NCI-H2171 treated with DMSO at 0.1 percent for 48 hours (cell line): ENCODE data around the gene RPL5.

Experiments used
- DNase-seq: peaks from one replicate; lab custom pipeline; 2025; lab: John Stamatoyannopoulos, UW

Gene RPL5

GRCh38 chr1:92820024-92820423 is 11.8 kb upstream of the RPL5 start:
- DNase-seq = no peak

DNA sequence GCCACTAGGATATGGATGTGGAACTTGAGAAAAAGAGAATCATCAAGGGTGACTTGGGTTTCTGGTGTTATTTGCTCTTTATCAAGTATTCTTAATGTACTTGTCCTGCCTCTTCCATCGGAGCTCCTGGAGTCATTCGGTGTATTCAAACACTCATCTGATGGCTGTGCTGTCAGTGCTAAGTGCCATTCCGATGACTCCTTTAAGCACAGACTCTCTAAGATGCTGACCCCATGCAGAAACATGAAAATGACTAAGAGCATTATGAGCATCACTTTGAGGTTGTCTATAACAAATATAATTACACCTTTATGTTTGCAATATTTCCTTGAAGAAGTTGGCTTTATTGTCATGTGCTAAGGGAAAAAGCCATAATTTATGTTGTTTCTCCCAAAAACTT is 11.3 kb upstream of the RPL5 start:
- DNase-seq = no peak

DNA sequence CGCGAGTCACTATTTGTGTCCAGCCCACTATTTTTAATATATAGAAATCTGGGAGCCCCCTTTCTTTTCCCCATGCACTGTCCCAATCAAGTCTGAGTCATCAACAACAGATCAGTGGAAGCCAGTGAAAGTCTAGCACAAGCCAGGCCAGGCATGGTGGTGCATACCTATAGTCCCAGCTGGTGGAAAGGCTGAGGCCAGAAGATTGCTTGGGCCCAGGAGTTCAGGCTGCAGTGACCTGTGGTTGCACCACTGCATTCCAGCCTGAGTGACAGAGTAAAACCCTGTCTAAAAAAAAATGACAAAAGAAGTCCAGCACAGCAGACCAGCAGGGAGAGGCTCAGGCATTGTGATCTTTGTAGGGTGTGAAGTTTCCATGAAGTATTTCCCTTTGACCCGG is 9.0 kb upstream of the RPL5 start:
- DNase-seq = no peak

DNA sequence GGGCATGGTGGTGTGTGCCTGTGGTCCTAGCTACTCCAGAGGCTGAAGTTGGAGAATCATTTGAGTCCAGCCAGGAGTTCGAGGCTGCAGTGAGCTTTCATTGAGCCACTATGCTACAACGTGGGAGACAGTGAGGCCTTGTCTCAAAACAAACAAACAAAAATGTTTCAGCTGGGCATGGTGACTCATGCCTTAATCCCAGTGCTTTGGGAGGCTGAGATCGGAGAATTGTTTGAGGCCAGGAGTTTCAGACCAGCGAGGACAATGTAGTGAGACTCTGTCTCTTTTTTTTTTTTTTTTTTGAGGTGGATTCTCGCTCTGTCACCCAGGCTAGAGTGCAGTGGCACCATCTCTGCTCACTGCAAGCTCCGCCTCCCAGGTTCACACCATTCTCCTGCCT is 5.0 kb upstream of the RPL5 start:
- DNase-seq = no peak

GRCh38 chr1:92831368-92831761 is 475 bp upstream of the RPL5 start:
- no peak for DNase-seq

GRCh38 chr1:92832537-92833114 is 786 bp downstream of the RPL5 start:
- DNase-seq = no peak

DNA sequence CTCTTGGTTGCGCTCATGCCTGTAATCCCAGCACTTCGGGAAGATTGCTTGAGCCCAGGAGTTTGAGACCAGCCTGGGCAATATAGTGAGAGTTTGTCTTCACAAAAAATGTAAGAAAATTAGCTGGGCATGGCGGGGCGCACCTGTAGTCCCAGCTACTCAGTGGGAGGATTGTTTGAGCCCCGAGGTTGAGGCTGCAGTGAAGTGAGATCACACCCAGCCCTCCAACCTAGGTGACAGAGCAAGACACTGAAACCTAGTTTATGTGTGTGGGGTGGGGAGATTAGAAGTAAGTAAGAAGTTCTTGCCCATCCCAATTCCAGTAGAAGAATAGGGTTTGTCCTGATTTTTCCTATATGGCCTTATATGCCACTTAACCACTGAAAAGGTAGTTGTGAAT is 2.0 kb downstream of the RPL5 start:
- no peak for DNase-seq

DNA sequence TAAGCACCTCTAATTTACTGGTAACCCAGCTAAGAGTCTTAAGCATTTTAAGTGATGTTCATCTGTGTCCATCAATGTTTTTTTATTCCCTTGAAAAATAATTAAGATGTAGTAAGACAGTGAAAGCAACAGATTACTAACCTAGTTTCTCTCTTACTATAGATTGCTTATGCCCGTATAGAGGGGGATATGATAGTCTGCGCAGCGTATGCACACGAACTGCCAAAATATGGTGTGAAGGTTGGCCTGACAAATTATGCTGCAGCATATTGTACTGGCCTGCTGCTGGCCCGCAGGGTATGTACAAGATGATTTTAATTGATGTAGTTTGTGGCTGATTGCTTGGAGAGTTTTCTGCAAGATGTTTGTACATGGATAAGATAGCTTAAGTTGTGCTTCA is 2.8 kb downstream of the RPL5 start:
- DNase-seq = no peak

GRCh38 chr1:92837062-92837461 is 5.2 kb downstream of the RPL5 start:
- no peak for DNase-seq

DNA sequence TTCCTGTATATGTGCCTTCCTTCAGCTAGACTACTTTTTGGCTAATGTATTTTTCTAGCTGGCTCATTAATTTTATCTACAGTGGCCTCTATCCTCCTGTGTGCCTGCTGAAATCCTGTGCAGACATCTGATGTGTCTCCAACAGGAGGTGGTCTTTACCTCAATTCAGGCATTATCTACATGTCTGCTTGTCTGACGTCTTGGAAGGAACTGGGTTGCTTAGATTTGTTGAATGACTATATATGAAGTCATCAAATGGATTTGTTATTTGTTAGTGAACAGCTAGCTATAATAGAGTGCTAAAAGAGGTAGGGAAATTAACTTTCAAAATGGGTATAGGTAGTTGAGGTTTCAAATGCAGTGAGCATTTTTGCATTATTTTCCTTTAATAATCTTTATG is 6.7 kb downstream of the RPL5 start:
- DNase-seq = no peak

DNA sequence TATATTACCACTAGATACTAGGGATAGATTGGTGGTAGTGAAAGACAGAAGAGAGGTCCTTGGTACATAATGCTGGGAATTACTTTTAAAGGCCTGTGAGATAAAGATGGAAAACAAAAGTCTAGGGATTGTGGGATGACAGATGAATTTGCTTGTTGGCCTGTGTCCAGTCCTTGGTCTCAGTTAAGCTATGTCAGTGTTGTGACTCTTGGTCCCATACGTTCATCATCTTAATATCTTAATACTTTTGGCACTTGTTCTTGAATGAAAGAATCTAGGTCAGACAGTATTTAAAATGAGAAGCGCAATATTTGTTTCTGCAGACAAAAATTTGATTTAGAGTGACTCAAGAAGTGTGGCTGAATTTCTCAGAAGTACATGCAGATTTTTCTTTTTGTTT is 7.6 kb downstream of the RPL5 start:
- no peak for DNase-seq

- no peak for DNase-seq
Measured at GRCh38 chr1:92840600-92840999, 8.8 kb downstream of the RPL5 start.

DNA sequence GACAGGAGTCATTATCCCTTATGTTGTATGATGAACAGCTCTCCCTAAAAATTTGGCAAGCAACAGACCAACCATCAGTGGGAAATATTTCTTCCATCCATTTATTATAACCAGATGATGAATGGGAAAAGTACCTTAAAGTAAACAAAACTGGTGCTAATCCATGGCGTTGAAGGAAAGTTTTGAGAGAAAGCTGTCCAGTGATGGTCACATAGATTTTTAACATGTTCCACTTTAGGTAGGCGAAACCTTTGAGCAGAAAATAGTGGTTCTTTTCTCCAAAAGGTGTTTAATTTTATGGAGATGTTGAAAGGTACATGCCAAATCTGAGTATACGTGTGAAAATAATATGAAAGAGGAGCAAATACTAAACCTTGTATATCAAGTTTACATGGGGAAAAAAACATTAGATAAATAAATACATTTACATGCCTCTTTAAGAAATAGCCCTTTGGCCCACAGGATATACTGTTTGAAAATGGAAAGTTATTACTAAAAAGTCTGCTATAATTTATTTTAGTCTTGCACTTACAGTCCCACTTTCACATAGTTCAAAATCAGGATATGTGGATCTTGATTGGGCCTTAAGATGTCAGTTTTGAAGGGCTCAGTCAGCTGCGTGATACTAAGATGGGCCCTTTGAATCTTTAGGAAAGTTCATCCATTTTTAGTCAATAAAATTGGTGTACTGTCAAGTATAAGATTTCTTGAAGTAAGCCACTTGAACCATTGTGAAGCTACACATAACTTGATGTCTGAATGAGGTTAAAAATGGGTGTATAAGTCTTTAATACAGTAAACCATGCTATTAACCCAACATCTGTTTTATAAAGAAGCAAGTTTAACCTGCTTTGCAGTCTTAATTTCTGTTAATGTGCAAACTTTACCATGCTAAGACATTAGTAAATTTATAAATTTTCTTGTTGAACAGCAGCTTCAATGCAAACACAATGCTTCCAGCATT is 10.5 kb downstream of the RPL5 start:
- DNase-seq = no peak

GRCh38 chr1:92843046-92843423 is 11.2 kb downstream of the RPL5 start:
- DNase-seq = no peak

DNA sequence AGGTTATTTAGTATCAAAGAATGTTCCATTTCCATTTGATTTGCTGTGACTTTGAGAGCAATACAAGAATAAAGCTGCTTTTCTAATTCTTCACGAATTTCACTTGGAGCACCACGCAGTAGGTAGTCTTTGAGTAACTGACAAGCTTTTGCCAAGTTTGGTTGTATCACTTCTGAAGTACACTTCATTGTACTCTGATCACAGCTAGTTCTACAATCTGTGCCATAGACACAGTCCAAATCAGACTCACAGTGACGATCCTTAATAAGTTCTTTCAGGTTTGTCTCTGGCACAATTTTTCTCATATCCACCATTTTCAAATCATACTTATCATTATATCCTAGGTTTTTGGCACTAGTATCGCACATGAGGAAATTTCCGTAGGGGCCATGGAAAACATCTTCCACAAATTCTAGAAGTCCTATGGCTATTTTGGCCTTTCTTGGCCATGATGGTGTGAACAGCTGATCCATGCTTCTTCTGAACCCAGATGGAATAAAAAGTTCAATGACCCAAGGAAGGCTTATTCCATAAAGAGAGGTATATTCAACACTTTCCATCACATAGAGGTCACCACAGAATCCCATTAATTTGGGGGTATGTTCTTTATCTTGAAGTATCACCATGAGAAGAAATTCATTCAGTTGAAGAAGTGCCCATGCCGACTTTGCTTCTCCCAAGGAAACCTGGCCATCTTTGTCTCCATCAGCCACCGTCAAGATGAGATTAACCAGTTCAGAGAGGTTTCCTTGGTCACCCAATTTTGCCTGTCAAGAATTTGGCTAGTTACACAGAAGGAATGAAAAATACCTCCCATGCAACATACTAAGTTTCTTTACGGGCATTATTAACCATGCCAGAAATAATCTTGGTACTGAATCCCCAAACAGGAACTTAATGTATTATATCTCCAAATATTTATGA is 11.9 kb downstream of the RPL5 start:
- no peak for DNase-seq

DNA sequence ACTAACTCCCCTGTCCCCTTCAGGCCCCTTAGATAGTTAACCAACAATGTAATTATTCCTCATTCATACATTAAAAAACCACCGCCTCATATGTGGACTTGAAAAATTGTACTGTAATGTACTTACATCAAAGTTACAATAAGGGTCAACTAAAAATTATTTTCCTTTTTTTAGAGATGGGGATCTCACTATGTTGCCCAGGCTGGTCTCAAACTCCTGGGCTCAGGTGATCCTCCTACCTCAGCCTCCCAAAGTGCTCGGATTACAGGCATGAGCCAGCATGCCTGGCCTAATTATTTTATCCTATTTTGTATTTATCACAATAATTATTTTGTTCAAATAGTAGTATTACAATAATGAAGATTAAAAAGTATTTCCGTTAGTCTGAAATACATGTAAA is 12.6 kb downstream of the RPL5 start:
- no peak for DNase-seq

DNA sequence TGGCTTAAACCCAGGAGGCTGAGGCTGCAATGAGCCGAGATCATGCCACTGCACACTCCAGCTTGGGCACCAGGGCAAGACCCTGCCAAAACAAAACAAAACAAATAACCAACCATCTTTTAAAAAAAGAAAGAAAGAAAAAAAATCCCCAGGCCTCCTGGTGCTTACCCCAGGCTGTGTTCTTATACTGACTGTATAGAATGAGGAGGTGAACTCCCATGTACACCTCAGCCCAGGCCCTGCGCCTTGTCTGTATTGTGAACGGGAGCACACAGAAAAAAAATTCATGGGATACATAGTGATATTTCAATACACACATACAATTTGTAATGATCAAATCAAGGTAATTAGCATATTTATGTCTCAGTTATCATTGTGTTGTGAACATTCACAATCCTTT is 14.1 kb downstream of the RPL5 start:
- no peak for DNase-seq

DNA sequence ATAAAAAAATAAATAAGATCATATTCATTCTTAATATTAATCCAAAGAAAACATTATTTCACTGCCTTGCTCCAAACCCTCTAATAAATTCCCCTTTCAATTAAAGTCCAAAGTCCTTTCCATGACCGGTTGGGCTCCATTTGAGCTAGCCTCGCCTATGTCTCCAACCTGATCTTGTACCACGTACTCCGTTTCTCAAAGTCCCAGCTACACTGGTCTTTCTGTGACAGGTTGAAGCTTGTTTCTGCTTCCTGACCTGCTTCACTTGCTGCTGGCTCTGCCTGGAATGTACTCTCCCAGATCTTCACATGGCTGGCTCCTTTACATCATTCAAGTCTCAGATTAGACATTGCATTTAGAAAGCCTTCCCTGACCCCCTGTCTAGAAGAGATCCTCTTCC is 16.4 kb downstream of the RPL5 start:
- no peak for DNase-seq

DNA sequence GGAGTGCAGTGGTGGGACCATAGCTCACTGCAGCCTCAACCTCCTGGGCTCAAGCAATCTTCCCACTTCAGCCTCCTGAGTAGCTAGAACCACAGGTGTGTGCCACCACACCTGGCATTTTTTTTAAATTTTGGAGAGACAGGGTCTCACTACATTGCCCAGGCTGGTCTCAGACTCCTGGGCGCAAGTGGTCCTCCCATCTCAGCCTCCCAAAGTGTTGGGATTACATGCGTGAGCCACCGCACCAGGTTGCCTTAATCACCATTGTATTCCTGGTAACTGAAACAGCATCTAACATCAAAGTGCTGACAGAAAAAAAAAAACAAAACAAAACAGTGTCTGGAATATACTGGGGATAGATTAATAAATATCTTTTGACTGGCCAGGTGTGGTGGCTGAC is 18.2 kb downstream of the RPL5 start:
- no peak for DNase-seq

- peak; percentile 64 for DNase-seq
Measured at GRCh38 chr1:92851729-92852128, 19.9 kb downstream of the RPL5 start.

DNA sequence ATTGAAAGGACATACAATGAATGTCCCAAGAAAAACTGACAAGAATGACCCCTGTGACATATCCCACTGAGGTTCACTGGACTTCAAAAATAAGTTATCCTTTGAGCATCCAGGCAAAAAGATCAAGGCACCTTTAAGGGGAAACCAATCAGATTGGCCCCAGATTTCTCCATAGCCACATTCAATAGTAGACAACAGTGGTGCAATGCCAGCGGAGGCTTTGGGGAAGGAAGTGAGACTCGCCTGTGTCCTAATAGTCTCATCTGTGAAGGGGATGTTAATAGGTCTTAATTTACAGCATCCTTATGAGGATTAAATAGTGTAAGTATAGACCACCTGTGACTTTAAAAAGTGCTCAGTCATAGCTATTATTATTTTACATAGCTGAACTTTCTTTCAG is 21.5 kb downstream of the RPL5 start:
- DNase-seq = no peak

- DNase-seq = peak; percentile 74
Measured at GRCh38 chr1:92854101-92854785, 22.4 kb downstream of the RPL5 start.
